Suprapubic skin (tissue), 4 donors: ENCODE measurements around the gene ZNF277. TPM values are rescaled to one million over a fixed set of nuclear protein-coding genes. Genes with fewer than 3 reads are reported as not detected.
A peak's percentile ranks its signal among the peaks of the same experiment; 100 is the strongest.

ENCODE experiments used
- DNase-seq, 2 donors: peaks; one replicate each; pipeline ENCODE4 v3.0.0-alpha.2; 2019; ENCODE audit warnings: low spot score in 2 of 2
- H3K27ac ChIP-seq: fragments of 200-600 bp; sonication (generic); one replicate; pipeline ENCODE4 v1.5.1; 2019
- H3K27me3 ChIP-seq: fragments of 200-600 bp; sonication (generic); one replicate; pipeline ENCODE4 v1.5.1; 2019
- H3K36me3 ChIP-seq: fragments of 200-600 bp; sonication (generic); one replicate; pipeline ENCODE4 v1.5.1; 2019
- H3K4me1 ChIP-seq: fragments of 200-600 bp; sonication (generic); one replicate; pipeline ENCODE4 v1.5.1; 2019
- H3K4me3 ChIP-seq: fragments of 200-600 bp; sonication (generic); one replicate; pipeline ENCODE4 v1.5.1; 2019; ENCODE audit warnings: mild to moderate bottlenecking
- H3K9me3 ChIP-seq: fragments of 200-600 bp; sonication (generic); one replicate; pipeline ENCODE4 v1.5.1; 2019
- EP300 ChIP-seq: sonication (generic); formaldehyde crosslinking; IDR thresholded peaks from one replicate; pipeline ENCODE4 v1.6.1; 2017; ENCODE audit warnings: antibody characterized with exemption
- POLR2A ChIP-seq, 2 donors: fragments of 450-650 bp; IDR thresholded peaks; one replicate each; pipeline ENCODE4 v1.6.1; 2017; ENCODE audit warnings: antibody characterized with exemption in 2 of 2, mild to moderate bottlenecking in 2 of 2, moderate library complexity in 2 of 2
- POLR2AphosphoS5 ChIP-seq, 3 donors: sonication (generic); formaldehyde crosslinking; IDR thresholded peaks; one replicate each; pipeline ENCODE4 v1.6.1; 2017; ENCODE audit warnings: antibody characterized with exemption in 3 of 3
- WGBS: methylation state at CpG from one replicate; pipeline ENCODE4 v1.1.5; 2018; 5-methylcytosine and 5-hydroxymethylcytosine counted together
- total RNA-seq, 4 donors: library from RNA; depleted of rRNA; stranded (reverse); fragments of >200 nt; gene quantifications; one replicate each; pipeline ENCODE4 v1.1.0, GENCODE V29; 2016
- TF ChIP-seq, protein P1 (sequence below), 2 donors: fragments of 200-600 bp in 1 of 2; fragments of 450-650 bp in 1 of 2; sonication (generic) in 1 of 2; IDR thresholded peaks; one replicate each; pipeline ENCODE4 v1.5.1; 2016 to 2019; ENCODE audit warnings: antibody characterized with exemption in 2 of 2, mild to moderate bottlenecking in 1 of 2, moderate library complexity in 1 of 2

Gene ZNF277, protein sequence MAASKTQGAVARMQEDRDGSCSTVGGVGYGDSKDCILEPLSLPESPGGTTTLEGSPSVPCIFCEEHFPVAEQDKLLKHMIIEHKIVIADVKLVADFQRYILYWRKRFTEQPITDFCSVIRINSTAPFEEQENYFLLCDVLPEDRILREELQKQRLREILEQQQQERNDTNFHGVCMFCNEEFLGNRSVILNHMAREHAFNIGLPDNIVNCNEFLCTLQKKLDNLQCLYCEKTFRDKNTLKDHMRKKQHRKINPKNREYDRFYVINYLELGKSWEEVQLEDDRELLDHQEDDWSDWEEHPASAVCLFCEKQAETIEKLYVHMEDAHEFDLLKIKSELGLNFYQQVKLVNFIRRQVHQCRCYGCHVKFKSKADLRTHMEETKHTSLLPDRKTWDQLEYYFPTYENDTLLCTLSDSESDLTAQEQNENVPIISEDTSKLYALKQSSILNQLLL
- 10 to 100 TPM; 16.5 to 31.9 (median 25.5) TPM for total RNA-seq

- H3K4me3 ChIP-seq: peak within 1 kb of the TSS; percentile 96
- peaks cover 30% of the 10 kb centered on the region for H3K4me1 ChIP-seq
- H3K9me3 ChIP-seq: no peaks in the 10 kb centered on the region
- 0% methylated on average over 31 of the region's 67 CpGs for WGBS
- TF ChIP-seq POLR2AphosphoS5 (IDR thresholded peaks at IDR 0.05) (peak in 2 of 3 donors; percentile 35 to 40), POLR2A (IDR thresholded peaks at IDR 0.05) (peak in 1 of 2 donors; percentile 71), EP300 (no peak)
- TF ChIP-seq, protein P1, sequence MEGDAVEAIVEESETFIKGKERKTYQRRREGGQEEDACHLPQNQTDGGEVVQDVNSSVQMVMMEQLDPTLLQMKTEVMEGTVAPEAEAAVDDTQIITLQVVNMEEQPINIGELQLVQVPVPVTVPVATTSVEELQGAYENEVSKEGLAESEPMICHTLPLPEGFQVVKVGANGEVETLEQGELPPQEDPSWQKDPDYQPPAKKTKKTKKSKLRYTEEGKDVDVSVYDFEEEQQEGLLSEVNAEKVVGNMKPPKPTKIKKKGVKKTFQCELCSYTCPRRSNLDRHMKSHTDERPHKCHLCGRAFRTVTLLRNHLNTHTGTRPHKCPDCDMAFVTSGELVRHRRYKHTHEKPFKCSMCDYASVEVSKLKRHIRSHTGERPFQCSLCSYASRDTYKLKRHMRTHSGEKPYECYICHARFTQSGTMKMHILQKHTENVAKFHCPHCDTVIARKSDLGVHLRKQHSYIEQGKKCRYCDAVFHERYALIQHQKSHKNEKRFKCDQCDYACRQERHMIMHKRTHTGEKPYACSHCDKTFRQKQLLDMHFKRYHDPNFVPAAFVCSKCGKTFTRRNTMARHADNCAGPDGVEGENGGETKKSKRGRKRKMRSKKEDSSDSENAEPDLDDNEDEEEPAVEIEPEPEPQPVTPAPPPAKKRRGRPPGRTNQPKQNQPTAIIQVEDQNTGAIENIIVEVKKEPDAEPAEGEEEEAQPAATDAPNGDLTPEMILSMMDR (IDR thresholded peaks at IDR 0.05): no peak
- DNase-seq: peak; percentile 99 to 100
- no peaks in the 10 kb centered on the region for H3K27me3 ChIP-seq
- H3K36me3 ChIP-seq: no peaks in the 10 kb centered on the region
- H3K27ac ChIP-seq: peak within 1 kb of the TSS; percentile 81
Measured at GRCh38 chr7:112206238-112206990, at the start of gene ZNF277, which contains the start of gene DOCK4. Gene ZNF277, plus strand, starts transcription at chr7:112206695. Its CDS starts 22 bp downstream, at chr7:112206717. Gene DOCK4, minus strand, starts transcription at chr7:112206399. Its CDS starts 261 bp downstream, at chr7:112206138.

- H3K4me1 ChIP-seq: peaks cover 8% of the 10 kb centered on the region
- no peak for DNase-seq
- no peaks in the 10 kb centered on the region for H3K9me3 ChIP-seq
- H3K27ac ChIP-seq: no peak overlapping the region
- 37% methylated on average over 4 of the region's 4 CpGs for WGBS
- no peak for TF ChIP-seq EP300
- no peak for TF ChIP-seq POLR2A (IDR thresholded peaks at IDR 0.05)
- no peak for TF ChIP-seq POLR2AphosphoS5 (IDR thresholded peaks at IDR 0.05)
- TF ChIP-seq, protein P1 (IDR thresholded peaks at IDR 0.05): no peak
- H3K4me3 ChIP-seq: no peak overlapping the region
- no peaks in the 10 kb centered on the region for H3K36me3 ChIP-seq
- H3K27me3 ChIP-seq: no peaks in the 10 kb centered on the region
Measured at GRCh38 chr7:112157072-112157471, 49.4 kb upstream of the ZNF277 start.

- H3K9me3 ChIP-seq: no peaks in the 10 kb centered on the region
- H3K4me1 ChIP-seq: peaks cover 8% of the 10 kb centered on the region
- H3K27ac ChIP-seq: no peak overlapping the region
- no peak for TF ChIP-seq EP300
- no peak for TF ChIP-seq POLR2A (IDR thresholded peaks at IDR 0.05)
- TF ChIP-seq, protein P1 (IDR thresholded peaks at IDR 0.05): no peak
- no peak for TF ChIP-seq POLR2AphosphoS5 (IDR thresholded peaks at IDR 0.05)
- 86% methylated on average over 8 of the region's 8 CpGs for WGBS
- no peaks in the 10 kb centered on the region for H3K36me3 ChIP-seq
- no peak overlapping the region for H3K4me3 ChIP-seq
- no peak for DNase-seq
- H3K27me3 ChIP-seq: no peaks in the 10 kb centered on the region
Measured at GRCh38 chr7:112159351-112159750, 47.1 kb upstream of the ZNF277 start.

DNA sequence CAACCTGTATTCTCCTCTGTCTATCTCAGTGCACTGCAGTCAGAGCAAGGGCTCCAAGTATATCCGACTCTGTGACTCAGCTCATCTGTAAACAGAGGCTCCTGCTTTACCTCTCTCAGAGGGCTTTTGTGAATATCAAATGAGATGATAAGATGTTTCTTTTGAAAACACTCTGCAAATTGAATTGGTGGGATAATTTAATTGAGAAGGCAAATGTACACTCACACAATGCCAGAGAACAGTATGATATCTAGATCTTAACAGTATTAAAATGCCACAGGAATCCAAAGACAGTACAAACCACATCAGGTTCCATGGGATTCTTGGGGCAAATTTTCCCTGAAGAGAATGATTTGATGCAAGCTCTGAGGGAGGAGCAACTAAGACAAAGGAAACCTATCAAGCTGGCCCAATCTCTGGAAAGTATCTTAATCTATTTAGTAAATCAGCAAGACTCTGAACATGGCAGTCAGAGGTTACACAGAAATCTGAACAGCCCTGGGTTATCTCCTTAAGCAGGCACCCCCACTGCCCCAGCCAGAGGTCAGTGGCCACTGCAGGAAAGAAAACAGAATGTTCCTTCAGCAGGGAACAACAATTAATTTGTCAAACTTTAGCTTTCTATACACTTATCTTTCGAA, 46.2 kb upstream of the ZNF277 start:
- WGBS: 82% methylated on average over 2 of the region's 2 CpGs
- H3K27ac ChIP-seq: no peak overlapping the region
- no peak for TF ChIP-seq POLR2A (IDR thresholded peaks at IDR 0.05)
- TF ChIP-seq, protein P1 (IDR thresholded peaks at IDR 0.05): no peak
- no peaks in the 10 kb centered on the region for H3K9me3 ChIP-seq
- no peaks in the 10 kb centered on the region for H3K27me3 ChIP-seq
- H3K36me3 ChIP-seq: no peaks in the 10 kb centered on the region
- H3K4me1 ChIP-seq: peaks cover 8% of the 10 kb centered on the region
- no peak overlapping the region for H3K4me3 ChIP-seq
- DNase-seq: no peak
